ENCODE measurements around the gene SNX4.
"Not testable (repeated sequence)": the region's sequence is repeated elsewhere in the genome, so short reads cannot be mapped to it uniquely, and the experiment has no call there.

DNA sequence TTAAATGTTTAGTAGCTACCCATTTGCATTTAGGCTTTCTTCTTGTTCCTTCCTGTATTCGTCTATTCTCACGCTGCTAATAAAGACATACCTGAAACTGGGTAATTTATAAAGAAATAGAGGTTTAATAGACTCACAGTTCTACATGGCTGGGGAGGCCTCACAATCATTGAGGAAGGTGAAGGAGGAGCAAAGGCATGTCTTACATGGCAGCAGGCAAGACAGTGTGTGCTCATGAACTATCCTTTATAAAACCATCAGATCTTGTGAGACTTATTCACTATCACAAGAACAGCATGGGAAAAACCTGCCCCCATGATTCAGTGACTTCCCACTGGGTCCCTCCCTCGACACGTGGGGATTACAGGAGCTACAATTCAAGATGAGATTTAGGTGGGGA, 114.5 kb downstream of the SNX4 start:
- not testable (repeated sequence) for TF ChIP-seq CTCF (IDR thresholded peaks at IDR 0.05; ENCODE audit: control extremely low read depth in 1 of 3, insufficient read depth in 1 of 3, low read depth in 1 of 3, low read length in 3 of 3); CHD1 (IDR thresholded peaks at IDR 0.05; ENCODE audit: low read depth, low read length); POLR2A (IDR thresholded peaks at IDR 0.05; ENCODE audit: control extremely low read depth in 1 of 2, low read depth in 2 of 2, low read length in 2 of 2); EGR1 (IDR thresholded peaks at IDR 0.05; ENCODE audit: borderline replicate concordance, low read depth, low read length)
